HepG2 (cell line): ENCODE data around the gene C5AR1.

Source experiments
- CTCF ChIP-seq: sonication (generic); formaldehyde crosslinking; IDR thresholded peaks from 2 replicates; pipeline ENCODE4 v1.5.0; 2020; ENCODE audit warnings: mild to moderate bottlenecking, missing genetic modification reagents, moderate library complexity
- FOXM1 ChIP-seq: sonication (generic); formaldehyde crosslinking; IDR thresholded peaks from 2 replicates; pipeline ENCODE4 v1.5.0; 2020; ENCODE audit warnings: missing genetic modification reagents
- GABPA ChIP-seq, 2 experiments: IDR thresholded peaks; 2 replicates each; pipeline ENCODE4 v1.6.1; 2011 to 2016; ENCODE audit warnings: low read depth in 2 of 2, low read length in 1 of 2, missing biosample characterization in 1 of 2, missing genetic modification characterization in 1 of 2
- MAX ChIP-seq: IDR thresholded peaks from 2 replicates; pipeline ENCODE4 v1.6.1; 2012; ENCODE audit warnings: inconsistent platforms
- MYC ChIP-seq: sonication (generic); formaldehyde crosslinking; IDR thresholded peaks from 2 replicates; pipeline ENCODE4 v1.9.0; 2021; ENCODE audit warnings: missing genetic modification reagents, borderline replicate concordance
- SRSF4 ChIP-seq: fragments of 200-400 bp; formaldehyde crosslinking; IDR thresholded peaks from one replicate; pipeline ENCODE4 v1.6.1; 2018; ENCODE audit warnings: mild to moderate bottlenecking, low read depth, low read length, moderate library complexity; ENCODE audit not compliant: poor library complexity, severe bottlenecking
- SRY ChIP-seq: sonication (generic); formaldehyde crosslinking; IDR thresholded peaks from 2 replicates; pipeline ENCODE4 v1.8.0; 2022; ENCODE audit warnings: mild to moderate bottlenecking, missing genetic modification reagents
- TBP ChIP-seq: sonication (generic); formaldehyde crosslinking; IDR thresholded peaks from 2 replicates; pipeline ENCODE4 v1.5.0; 2020; ENCODE audit warnings: missing genetic modification reagents
- ZBTB7A ChIP-seq: sonication (generic); formaldehyde crosslinking; IDR thresholded peaks from 2 replicates; pipeline ENCODE4 v1.8.0; 2022; ENCODE audit warnings: mild to moderate bottlenecking, missing genetic modification reagents
- ZFYVE20 ChIP-seq: sonication (generic); formaldehyde crosslinking; IDR thresholded peaks from 2 replicates; pipeline ENCODE4 v1.8.0; 2023; ENCODE audit warnings: low read depth, mild to moderate bottlenecking, moderate library complexity, missing genetic modification reagents, borderline replicate concordance
- ZNF713 ChIP-seq: sonication (generic); formaldehyde crosslinking; IDR thresholded peaks from 2 replicates; pipeline ENCODE4 v1.4.0; 2020; ENCODE audit warnings: mild to moderate bottlenecking, missing genetic modification reagents

- TF ChIP-seq MYC (CRISPR knock-in tag) (no peak), TBP (CRISPR knock-in tag) (no peak), SRY (CRISPR knock-in tag) (no peak), ZFYVE20 (CRISPR knock-in tag) (no peak), CTCF (CRISPR knock-in tag) (no peak), ZNF713 (CRISPR knock-in tag) (no peak), ZBTB7A (CRISPR knock-in tag) (no peak), SRSF4 (no peak), MAX (no peak), FOXM1 (CRISPR knock-in tag) (no peak), GABPA (IDR thresholded peaks at IDR 0.05; ENCODE audit: low read depth, low read length) (no peak), GABPA (CRISPR knock-in tag; IDR thresholded peaks at IDR 0.05; ENCODE audit: low read depth) (no peak)
These were observed 33.7 kb upstream of the C5AR1 start for GRCh38 chr19:47275791-47276461.
